Fibroblast of villous mesenchyme (primary cell): ENCODE results near the gene ARSA. TPM values are rescaled to one million over a fixed set of nuclear protein-coding genes. Genes with fewer than 3 reads are reported as not detected.
"Not testable (repeated sequence)": the region's sequence is repeated elsewhere in the genome, so short reads cannot be mapped to it uniquely, and the experiment has no call there.

Experiments used
- DNase-seq: peaks from one replicate; pipeline ENCODE4 v3.0.0-alpha.2; 2010; ENCODE audit warnings: low read depth
- H3K4me3 ChIP-seq: 2 replicates; pipeline ENCODE4 v1.5.1; 2011; ENCODE audit warnings: low read depth, mild to moderate bottlenecking, low read length
- total RNA-seq: library from RNA; depleted of rRNA; stranded (reverse); fragments of >200 nt; gene quantifications from 2 replicates; pipeline ENCODE4 v1.2.3, GENCODE V29; 2012
- TF ChIP-seq, protein P1 (sequence below): IDR thresholded peaks from 2 replicates; pipeline ENCODE4 v1.5.1; 2012; ENCODE audit warnings: low read depth, mild to moderate bottlenecking, low read length; ENCODE audit not compliant: insufficient read depth

The ARSA gene
- total RNA-seq, 1 donor = 9.9 TPM

DNA sequence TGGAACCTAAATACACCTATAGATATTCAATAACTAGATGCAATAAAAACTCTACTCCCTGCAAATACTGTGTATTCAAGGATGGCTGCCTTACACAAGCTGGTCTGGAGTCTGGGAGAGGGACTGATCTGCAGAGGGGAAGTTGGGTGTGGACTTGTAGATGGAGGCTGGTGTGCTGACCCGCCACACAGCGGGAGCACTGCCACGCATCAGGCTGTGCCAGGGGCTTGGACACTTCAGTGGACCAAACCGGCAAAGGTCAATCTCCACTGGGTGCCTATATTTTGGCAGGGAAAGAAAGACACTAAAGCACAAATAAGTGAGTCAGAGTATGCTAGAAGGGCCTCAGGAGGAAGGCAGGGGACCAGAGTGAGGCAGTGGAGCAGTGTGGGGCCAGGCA, 42.6 kb upstream of the ARSA start:
- TF ChIP-seq, protein P1, sequence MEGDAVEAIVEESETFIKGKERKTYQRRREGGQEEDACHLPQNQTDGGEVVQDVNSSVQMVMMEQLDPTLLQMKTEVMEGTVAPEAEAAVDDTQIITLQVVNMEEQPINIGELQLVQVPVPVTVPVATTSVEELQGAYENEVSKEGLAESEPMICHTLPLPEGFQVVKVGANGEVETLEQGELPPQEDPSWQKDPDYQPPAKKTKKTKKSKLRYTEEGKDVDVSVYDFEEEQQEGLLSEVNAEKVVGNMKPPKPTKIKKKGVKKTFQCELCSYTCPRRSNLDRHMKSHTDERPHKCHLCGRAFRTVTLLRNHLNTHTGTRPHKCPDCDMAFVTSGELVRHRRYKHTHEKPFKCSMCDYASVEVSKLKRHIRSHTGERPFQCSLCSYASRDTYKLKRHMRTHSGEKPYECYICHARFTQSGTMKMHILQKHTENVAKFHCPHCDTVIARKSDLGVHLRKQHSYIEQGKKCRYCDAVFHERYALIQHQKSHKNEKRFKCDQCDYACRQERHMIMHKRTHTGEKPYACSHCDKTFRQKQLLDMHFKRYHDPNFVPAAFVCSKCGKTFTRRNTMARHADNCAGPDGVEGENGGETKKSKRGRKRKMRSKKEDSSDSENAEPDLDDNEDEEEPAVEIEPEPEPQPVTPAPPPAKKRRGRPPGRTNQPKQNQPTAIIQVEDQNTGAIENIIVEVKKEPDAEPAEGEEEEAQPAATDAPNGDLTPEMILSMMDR = no peak
- no peak for DNase-seq
- no peak overlapping the region for H3K4me3 ChIP-seq

DNA sequence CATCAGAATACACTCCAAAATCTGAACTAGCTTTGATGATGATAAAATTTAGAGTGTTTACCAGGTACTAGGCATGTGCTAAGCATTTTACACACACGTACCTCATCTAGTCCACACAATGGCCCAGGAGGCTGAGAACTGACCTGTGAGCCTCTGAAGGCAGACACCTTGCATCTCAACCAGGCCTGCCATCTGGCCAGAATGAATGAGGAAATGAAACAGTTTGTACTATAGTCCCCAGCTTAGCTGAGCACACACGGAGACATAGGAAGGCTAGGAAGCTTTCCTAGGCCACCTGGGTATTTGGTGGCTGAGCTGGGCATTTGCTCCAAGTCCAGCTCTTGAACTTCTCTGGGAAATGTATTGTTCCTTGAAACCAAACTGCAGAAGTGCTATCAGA, 37.8 kb upstream of the ARSA start:
- TF ChIP-seq, protein P1 = no peak
- no peak for DNase-seq
- no peak overlapping the region for H3K4me3 ChIP-seq

DNA sequence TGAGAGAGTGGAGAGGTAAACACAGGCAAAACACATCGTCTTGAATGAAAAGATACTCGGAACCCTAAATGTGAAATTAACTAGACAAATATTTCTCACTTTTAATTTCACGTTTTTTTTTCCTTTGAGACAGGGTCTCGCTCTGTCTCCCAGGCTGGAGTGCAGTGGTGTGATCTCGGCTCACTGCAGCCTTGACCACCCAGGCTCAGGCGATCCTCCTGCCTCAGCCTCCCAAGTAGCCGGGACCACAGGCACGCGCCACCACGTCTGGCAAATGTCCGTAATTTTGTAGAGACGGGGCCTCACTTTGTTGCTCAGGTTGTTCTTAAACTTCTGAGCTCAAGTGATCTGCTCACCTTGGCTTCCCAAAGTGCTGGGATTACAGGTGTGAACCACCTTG, 37.3 kb upstream of the ARSA start:
- TF ChIP-seq, protein P1 = no peak
- no peak for DNase-seq
- no peak overlapping the region for H3K4me3 ChIP-seq

DNA sequence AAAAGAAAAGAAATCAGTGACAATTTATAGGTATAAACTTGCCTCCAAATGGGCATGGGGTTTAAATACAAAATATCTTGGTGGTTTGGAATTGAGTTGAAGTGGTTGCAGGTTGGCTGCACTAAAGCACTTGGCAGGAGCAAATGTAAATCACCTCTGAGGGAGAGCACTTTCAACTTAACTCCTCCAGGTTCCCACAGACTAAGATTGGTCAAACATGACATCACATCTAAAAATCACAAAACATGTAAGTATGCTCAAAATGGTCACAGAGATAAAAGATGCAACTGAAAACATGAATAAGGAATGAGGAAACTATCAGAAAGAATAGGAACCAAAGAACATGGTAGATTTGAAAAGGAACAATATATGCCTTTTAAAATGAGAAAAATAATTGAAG, 32.4 kb upstream of the ARSA start:
- no peak for DNase-seq
- no peak overlapping the region for H3K4me3 ChIP-seq
- TF ChIP-seq, protein P1 = no peak

DNA sequence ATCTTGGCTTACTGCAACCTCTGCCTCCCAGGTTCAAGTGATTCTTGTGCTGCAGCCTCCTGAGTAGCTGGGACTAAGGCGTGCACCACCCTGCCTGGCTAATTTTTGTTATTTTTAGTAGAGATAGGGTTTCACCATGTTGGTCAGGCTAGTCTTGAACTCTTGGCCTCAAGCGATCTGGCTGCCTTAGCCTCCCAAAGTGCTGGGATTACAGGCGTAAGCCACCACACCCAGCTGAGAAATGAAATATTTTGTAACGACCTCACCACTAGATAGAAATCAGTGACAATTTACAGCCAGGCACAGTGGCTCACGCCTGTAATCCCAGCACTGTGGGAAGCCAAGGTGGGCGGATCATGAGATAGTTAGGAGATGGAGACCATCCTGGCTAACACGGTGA, 31.8 kb upstream of the ARSA start:
- DNase-seq, H3K4me3 ChIP-seq: not testable (repeated sequence)

DNA sequence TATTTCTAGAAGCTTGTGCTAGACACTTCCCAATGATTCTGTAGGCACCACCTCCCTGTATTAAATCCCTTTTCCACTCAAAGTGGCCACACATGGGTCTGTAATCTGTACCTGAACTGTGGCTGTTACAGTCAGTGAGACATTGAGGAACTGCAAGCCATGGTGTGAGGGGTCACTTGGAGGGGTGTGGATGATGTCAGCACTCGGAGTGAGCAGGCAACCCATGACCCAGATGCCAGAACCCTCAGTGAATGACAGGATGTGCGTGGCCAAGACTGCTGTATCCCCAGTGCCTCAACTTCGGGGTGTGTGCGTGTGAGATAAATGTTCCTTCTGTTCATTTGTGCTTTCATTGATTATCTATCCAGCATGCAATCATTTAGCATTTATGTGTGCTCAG, 30.0 kb upstream of the ARSA start:
- H3K4me3 ChIP-seq = no peak overlapping the region
- no peak for DNase-seq
- TF ChIP-seq, protein P1 = no peak

DNA sequence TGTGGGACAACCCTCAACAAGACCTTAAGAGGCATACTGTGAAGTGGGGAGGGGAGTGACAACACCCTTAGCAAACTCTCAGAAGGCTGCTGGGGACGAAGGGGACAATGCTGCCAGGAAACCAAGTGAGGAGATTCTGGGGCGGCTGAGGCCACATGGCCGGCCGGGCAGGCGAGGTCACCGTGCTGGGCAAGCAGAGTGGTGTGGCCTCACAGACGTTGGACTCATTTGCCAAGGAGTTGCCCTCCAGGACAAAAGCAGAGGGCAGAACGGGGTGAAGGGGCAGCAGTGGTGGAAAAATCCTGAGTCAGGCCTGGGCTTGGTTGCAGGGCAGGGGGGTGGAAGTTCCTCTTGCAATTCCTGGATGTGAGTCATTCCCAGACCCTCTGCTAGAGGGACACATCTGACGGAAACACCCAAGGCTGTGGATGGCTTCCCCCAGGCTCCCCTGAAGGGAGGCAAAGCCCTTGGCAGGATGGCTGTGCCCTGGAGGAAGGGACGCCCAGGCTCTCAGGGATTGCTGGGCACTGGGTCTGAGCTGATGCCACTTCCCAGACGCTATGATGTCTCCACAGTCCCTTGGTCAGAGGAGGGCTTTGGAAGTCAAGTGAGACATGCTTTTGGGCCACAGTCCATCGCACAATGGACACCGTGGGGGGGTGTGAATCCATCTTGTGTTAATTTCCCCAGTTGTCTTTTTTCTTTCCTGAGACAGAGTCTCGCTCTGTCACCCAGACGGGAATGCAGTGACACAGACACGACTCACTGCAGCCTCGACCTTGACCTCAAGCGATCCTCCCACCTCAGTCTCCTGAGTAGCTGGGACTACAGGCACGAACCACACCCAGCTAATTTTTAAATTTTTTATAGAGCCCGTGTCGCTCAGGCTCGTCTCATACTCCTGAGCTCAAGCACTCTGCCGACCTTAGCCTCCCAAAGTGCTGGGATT, 28.4 kb upstream of the ARSA start:
- H3K4me3 ChIP-seq = no peak overlapping the region
- DNase-seq = peak; percentile 52
- TF ChIP-seq, protein P1 = no peak

DNA sequence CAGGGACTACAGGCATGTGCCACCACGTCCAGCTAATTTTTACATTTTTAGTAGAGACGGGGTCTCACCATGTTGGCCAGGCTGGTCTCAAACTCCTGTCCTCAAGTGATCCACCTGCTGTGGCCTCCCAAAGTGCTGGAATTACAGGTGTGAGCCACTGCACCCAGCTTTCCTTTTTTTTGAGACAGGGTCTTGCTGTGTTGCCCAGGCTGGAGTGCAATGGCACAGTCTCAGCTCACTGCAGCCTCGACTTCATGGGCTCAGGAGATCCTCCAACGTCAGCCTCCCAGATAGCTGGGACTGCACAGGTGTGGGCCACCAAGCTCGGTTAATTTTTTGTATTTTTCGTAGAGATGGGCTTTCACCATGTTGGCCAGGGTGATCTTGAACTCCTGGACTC, 26.7 kb upstream of the ARSA start:
- not testable (repeated sequence) for H3K4me3 ChIP-seq, DNase-seq
